Embryonic facial prominence (tissue), 1 donor: ENCODE measurements around the gene HPN.

Experiments
- DNase-seq: peaks from one replicate; pipeline ENCODE4 v3.0.0-alpha.2; 2016; ENCODE audit errors: extremely low spot score

HPN gene

GRCh38 chr19:35061583-35062373 is 20.3 kb downstream of the HPN start:
- DNase-seq: no peak

GRCh38 chr19:35062942-35063341 is 21.4 kb downstream of the HPN start:
- no peak for DNase-seq

GRCh38 chr19:35063940-35064818 is 22.7 kb downstream of the HPN start:
- no peak for DNase-seq

- DNase-seq: no peak
Observed at GRCh38 chr19:35065574-35065973, 24.1 kb downstream of the HPN start.

GRCh38 chr19:35066121-35066520 is 24.6 kb downstream of the HPN start:
- DNase-seq: no peak

GRCh38 chr19:35066691-35067563 is 25.4 kb downstream of the HPN start:
- DNase-seq: peak; percentile 60

- DNase-seq: no peak
Observed at GRCh38 chr19:35068941-35069634, 27.6 kb downstream of the HPN start.

DNA sequence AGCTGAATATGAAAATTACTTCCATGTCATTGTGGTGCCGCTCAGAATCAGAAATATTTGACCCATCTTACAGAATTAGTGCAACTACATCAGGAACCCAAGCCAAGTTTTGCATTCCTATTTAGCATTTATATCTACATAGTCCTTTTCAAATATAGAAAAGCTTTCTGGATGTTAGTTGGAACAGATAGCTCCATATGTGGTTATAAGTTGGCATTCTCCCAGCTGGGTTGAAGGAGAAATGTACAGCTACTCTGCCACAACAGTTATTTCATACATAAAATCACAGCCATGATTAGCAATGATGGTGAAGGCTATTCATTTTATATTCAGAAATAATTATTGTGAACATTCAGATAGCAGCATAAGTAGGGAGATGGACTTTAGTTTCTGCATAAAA is 28.2 kb downstream of the HPN start:
- DNase-seq: no peak

DNA sequence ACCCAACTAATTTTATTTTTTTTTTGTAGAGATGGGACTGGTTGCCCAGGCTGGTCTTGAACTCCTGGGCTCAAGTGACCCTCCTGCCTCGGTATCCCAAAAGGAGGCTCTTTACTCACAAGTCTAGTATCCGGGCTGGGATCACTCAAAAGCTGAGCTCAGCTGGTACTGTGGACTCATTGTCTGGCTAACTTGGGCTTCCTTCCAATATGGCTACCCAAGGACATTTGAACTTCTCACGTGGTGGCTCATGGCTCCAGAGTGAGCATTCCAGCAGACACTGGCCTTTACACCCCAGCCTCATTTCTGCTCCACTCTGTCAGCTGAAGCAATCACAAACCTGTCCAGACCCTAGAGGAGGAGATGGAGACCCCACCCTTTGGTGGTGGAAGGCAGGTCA is 28.9 kb downstream of the HPN start:
- no peak for DNase-seq

DNA sequence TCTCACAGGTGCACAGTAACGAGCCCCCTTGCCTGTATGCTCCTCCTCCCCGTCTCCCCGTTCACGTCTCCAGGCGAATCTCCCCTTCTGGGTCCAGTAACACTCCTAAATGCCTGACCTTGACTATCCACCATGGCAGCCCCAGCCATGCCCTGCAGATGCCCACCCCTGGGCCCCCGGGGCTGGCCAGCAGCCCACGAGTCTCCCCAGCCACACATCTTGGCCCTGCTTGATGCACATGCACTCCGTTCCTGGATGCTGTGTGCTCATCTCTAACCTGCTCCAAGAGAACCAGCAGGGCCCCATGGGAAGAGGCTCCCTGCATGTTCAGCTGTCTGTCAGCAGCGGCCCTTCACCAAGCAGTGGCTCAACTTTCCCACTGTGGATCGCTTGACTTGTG is 32.0 kb downstream of the HPN start:
- no peak for DNase-seq

DNA sequence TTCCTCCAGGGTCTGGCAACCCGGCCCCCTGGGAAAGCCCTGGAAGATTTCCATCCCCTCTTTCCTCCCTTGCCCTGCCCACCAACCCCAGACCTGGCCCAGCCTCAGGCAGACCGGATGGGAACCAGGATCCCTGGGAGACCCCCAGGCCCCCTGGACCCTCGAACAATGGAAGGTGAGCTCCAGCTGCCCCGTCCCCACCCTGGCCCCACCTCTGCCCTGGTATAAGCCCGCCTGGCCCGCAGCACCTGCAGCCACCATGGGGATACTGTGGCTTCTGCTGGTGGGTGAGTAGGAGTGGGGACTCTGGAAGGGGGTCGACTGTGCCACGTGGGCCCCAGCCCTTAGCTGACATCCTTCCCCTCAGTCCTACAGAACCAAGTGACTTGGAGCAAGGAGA is 32.4 kb downstream of the HPN start:
- DNase-seq: no peak

- no peak for DNase-seq
Observed at GRCh38 chr19:35074426-35075201, 33.1 kb downstream of the HPN start.

DNA sequence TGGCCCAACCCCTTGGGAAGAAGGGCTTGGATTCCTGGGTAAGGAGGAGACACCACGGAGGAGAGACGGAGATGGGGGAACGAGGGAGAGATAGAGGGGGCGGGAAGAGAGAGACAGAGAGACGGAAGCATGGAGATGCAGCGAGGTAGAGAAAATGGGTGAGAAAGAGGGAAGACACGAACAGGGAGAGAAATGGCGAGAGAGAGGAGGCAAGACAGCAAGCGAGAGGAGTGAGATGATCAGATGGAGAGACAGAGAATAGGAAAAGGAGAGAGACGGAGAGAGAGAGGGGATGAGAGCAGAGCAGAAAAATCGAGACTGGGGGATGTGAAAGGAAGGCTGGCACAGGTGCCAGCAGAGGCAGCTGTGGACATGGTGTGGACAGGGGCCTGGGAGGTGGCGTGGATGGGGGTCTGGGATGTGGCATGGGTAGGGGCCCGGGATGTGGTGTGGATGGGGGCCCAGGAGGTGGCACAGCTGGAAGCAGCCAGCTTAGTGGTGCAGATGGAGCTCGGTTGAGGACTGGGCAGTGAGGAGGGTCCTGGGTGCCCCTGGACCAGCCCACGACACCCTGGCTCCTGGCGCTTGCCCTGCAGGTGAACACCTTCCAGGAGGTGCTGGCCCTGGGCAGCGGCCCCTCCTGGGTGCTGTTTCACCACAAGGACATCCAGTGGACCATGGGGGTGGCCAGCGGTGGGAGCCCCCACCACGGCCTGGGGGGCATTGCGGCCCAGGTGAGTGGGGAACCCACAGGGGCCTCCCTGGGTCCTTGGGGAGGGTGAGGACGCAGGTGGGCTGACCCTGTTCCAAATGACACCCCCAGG is 33.9 kb downstream of the HPN start:
- no peak for DNase-seq

GRCh38 chr19:35076026-35076370 is 34.5 kb downstream of the HPN start:
- no peak for DNase-seq

- no peak for DNase-seq
Observed at GRCh38 chr19:35076657-35077056, 35.1 kb downstream of the HPN start.

DNA sequence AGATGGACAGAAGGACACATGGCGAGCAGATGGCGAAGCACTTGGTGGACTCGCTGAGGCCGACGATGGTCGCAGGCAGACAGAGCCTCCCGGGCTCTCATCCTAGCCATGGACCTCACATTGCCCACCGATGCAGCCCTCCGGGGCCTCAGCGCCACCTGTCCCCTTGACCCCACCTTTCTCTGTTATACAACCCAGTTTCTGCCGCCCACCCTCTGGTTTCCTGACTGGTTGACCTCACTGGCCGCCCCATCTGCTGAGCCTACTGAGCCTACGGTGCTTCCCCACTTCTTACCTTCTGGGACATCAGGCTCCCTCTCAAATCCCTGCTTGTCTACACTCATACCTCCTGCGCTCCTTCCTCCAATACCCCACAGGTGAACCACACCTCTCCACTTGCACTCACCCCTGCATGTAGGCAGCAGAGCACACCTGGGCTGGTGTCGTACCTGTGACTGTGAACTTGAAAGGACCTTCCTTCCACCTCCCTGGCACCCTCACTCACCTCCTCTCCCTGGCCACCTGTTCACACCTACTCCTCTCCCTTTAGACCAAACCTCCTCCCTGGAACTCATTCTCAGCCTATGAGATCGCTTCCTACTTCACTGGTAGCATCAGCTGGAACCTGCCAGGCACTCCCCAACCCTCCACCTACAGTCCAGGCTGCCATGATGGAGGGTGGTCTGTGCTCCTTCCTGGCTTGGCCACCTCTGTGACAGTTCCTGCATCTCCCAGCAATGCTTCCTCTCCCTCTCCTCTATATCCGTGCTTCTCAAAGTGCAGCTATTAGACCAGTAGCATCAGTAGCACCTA is 36.1 kb downstream of the HPN start:
- no peak for DNase-seq

DNA sequence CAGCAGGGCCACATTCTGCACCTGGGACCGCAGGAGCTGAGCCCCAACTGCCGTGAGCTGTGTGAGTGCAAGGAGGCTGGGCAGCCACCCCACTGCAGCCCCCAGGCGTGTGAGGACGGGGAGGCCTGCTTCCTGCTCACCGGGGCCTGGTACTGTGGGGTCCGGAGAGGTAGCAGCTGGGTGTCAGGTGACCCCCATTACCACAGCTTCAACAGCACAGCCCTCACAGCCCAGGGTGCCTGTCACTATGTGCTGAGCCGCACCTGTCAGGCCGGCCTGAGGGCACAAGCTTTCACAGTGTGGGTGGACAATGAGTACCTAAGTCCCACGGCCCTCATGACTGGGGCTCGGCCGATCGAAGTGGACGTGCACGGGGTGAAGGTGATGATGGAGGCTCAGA is 38.3 kb downstream of the HPN start:
- no peak for DNase-seq

DNA sequence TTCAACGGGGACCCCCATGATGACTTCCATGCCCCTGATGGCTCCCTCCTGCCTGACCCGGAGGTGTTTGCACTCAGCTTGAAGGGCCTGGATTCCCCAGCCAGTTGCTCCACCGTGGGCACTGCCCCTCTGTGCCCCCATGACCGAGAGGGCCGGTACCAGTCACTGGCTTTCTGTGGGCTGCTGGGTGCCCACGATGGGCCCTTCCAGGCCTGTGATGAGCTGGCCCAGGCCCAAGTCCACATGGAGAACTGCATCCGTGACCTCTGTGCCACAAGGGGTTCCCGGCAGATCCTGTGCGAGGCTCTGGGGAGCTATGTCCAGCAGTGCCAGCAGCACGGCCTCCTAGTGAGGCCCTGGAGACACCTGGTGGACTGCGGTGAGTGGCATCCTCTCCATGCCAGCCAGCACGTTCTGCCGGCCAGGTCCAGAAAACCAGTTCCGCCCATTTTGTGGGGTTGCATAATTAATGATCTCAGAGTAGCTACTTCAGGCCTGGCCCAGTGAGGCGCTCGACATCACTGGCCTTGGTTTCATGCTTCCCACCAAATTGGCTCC is 39.2 kb downstream of the HPN start:
- no peak for DNase-seq

DNA sequence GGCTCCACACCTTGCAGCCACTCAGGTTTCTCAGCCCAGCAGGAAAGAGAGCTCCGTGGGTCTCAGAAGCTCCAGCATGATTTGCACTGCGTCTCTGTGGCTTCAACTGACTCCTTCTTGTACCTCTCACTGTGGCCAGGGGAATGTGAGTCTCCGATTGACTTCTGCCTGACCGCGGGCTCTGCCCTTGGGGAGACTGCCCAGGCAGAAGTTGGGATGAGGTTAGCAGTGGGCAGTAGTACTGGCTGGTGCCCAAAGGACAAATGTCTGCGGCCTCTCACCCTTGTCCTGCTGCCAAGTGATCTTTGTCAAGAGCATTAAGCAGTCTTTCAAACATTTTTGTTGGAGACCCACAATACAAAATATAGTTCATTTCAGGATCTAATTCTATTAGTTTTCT is 39.7 kb downstream of the HPN start:
- no peak for DNase-seq
